Transverse colon (tissue), 4 donors: Measurements from ENCODE around the gene POLRMT. TPM values are rescaled to one million over a fixed set of nuclear protein-coding genes. Genes with fewer than 3 reads are reported as not detected.
A peak's percentile ranks its signal among the peaks of the same experiment; 100 is the strongest.

Experiments
- DNase-seq: peaks from one replicate; pipeline ENCODE4 v3.0.0-alpha.2; 2019
- H3K27ac ChIP-seq, 4 donors: fragments of 200-600 bp; sonication (generic); 2 replicates each; pipeline ENCODE4 v1.5.1; 2016 to 2018; ENCODE audit warnings: inconsistent platforms in 4 of 4
- H3K27me3 ChIP-seq: fragments of 200-600 bp; sonication (generic); 2 replicates; pipeline ENCODE4 v1.5.1; 2017; ENCODE audit warnings: inconsistent platforms
- H3K36me3 ChIP-seq, 4 donors: fragments of 200-600 bp; sonication (generic); 2 replicates each; pipeline ENCODE4 v1.5.1; 2017 to 2019; ENCODE audit warnings: inconsistent platforms in 4 of 4
- H3K4me1 ChIP-seq, 4 donors: fragments of 200-600 bp; sonication (generic); 2 replicates each; pipeline ENCODE4 v1.5.1; 2017 to 2020; ENCODE audit warnings: inconsistent platforms in 4 of 4
- H3K4me3 ChIP-seq, 4 donors: fragments of 200-600 bp; sonication (generic); 1 replicate in 1 of 4; 2 replicates in 3 of 4; pipeline versions ENCODE4 v1.5.1 to v1.6.1; 2017 to 2019; ENCODE audit warnings: inconsistent platforms in 4 of 4
- H3K9me3 ChIP-seq, 2 donors: fragments of 200-600 bp; sonication (generic); 2 replicates each; pipeline ENCODE4 v1.5.1; 2017 to 2019; ENCODE audit warnings: inconsistent platforms in 2 of 2
- CTCF ChIP-seq, 5 experiments: fragments of 200-600 bp in 3 of 5; fragments of 450-650 bp in 2 of 5; sonication (generic) in 3 of 5; IDR thresholded peaks; 1 replicate in 2 of 5; 2 replicates in 3 of 5; pipeline ENCODE4 v1.5.1; 2016 to 2017; ENCODE audit warnings: antibody characterized with exemption in 5 of 5, inconsistent platforms in 3 of 5, mild to moderate bottlenecking in 2 of 5, moderate library complexity in 1 of 5
- EP300 ChIP-seq: sonication (generic); formaldehyde crosslinking; IDR thresholded peaks from one replicate; pipeline ENCODE4 v1.6.1; 2017; ENCODE audit warnings: antibody characterized with exemption, low read depth
- POLR2A ChIP-seq: fragments of 450-650 bp; IDR thresholded peaks from one replicate; pipeline ENCODE4 v1.6.1; 2016; ENCODE audit warnings: antibody characterized with exemption, mild to moderate bottlenecking, moderate library complexity
- POLR2AphosphoS5 ChIP-seq, 3 donors: sonication (generic); formaldehyde crosslinking; IDR thresholded peaks; one replicate each; pipeline ENCODE4 v1.6.1; 2016; ENCODE audit warnings: antibody characterized with exemption in 3 of 3
- WGBS, 2 donors: methylation state at CpG; one replicate each; pipeline ENCODE4 v1.1.5; 2018; ENCODE audit warnings: low coverage in 1 of 2; 5-methylcytosine and 5-hydroxymethylcytosine counted together
- in situ Hi-C, 4 donors: fragments of 200-750 bp; cut with MboI; loops; one replicate each; pipeline versions ENCODE4 v1.15.0 to v1.15.1; 2017; ENCODE audit warnings: low sequenced_read_pairs in 3 of 4, low pct_ligation_motif_present in 1 of 4, low pct_unique_long_range_greater_than_20kb in 1 of 4
- intact Hi-C: fragments of 100-400 bp; cut with DNase I; formaldehyde crosslinking; loops from one replicate; pipeline ENCODE4 v1.15.1; 2023; ENCODE audit warnings: low total_unique reads
- total RNA-seq, 4 donors: library from RNA; depleted of rRNA; stranded (reverse); fragments of >200 nt; gene quantifications; one replicate each; pipeline ENCODE4 v1.1.0, GENCODE V29; 2016

Gene POLRMT
- total RNA-seq, 4 donors from 2014 or later = 45.9 to 114 (median 63.9) TPM

- intact Hi-C loops (no loop called here), in situ Hi-C loops (no loop called here)
- no peaks in the 10 kb centered on the region for H3K9me3 ChIP-seq
- TF ChIP-seq POLR2AphosphoS5 (IDR thresholded peaks at IDR 0.05) (peak in 2 of 3 donors; percentile 71 to 72), EP300 (no peak), POLR2A (peak; percentile 83), CTCF (IDR thresholded peaks at IDR 0.05) (no peak)
- WGBS, 2 donors = 25% methylated on average over 20 of the region's 20 CpGs; no CpG with 5 or more reads in 1 of the 2 donors
- H3K27me3 ChIP-seq = no peaks in the 10 kb centered on the region
- H3K36me3 ChIP-seq = no peaks in the 10 kb centered on the region
- peaks cover 48 to 69% (median 60%) of the 10 kb centered on the region in 4 donors for H3K4me1 ChIP-seq
- DNase-seq = peak; percentile 75
- peak overlapping the region; percentile 84 to 100 (median 98) for H3K4me3 ChIP-seq
- peak overlapping the region; percentile 95 to 97 (median 96) for H3K27ac ChIP-seq
These were observed 27.6 kb upstream of the POLRMT start for GRCh38 chr19:660793-661426.

GRCh38 chr19:658916-659839 is 25.8 kb upstream of the POLRMT start:
- in situ Hi-C loops (no loop called here), intact Hi-C loops (no loop called here)
- TF ChIP-seq CTCF (IDR thresholded peaks at IDR 0.05) (no peak), EP300 (no peak), POLR2A (no peak), POLR2AphosphoS5 (IDR thresholded peaks at IDR 0.05) (no peak)
- H3K27ac ChIP-seq = peak overlapping the region; percentile 30 to 97 (median 95)
- peak; percentile 54 for DNase-seq
- H3K4me3 ChIP-seq = peak overlapping the region in 1 of 4 donors; percentile 97
- H3K4me1 ChIP-seq = peaks cover 48 to 59% (median 51%) of the 10 kb centered on the region in 4 donors
- no peaks in the 10 kb centered on the region for H3K27me3 ChIP-seq
- WGBS, 2 donors = 40 to 68% methylated on average over 1 to 49 of the region's 50 CpGs
- H3K9me3 ChIP-seq = no peaks in the 10 kb centered on the region
- no peaks in the 10 kb centered on the region for H3K36me3 ChIP-seq

- Histone ChIP-seq H3K36me3 (no peaks in the 10 kb centered on the region), H3K4me1 (peaks cover 42 to 50% (median 44%) of the 10 kb centered on the region in 4 donors), H3K27ac (peak overlapping the region in 2 of 4 donors; percentile 17 to 95), H3K9me3 (no peaks in the 10 kb centered on the region), H3K4me3 (no peak overlapping the region), H3K27me3 (no peaks in the 10 kb centered on the region)
- TF ChIP-seq CTCF (IDR thresholded peaks at IDR 0.05) = no peak
- no peak for TF ChIP-seq EP300
- no peak for TF ChIP-seq POLR2A
- TF ChIP-seq POLR2AphosphoS5 (IDR thresholded peaks at IDR 0.05) = no peak
- in situ Hi-C loops (no loop called here), intact Hi-C loops (no loop called here)
- no peak for DNase-seq
- 82% methylated on average over 26 of the region's 33 CpGs; no CpG with 5 or more reads in 1 of the 2 donors for WGBS, 2 donors
These were observed 24.9 kb upstream of the POLRMT start for GRCh38 chr19:658059-658839.
